NB4 (cell line): ENCODE data around the gene TMEM82.

Experiments used
- MYC ChIP-seq: IDR thresholded peaks from 2 replicates; pipeline ENCODE4 v1.6.1; 2011; ENCODE audit warnings: low read depth, low read length
- POLR2A ChIP-seq: IDR thresholded peaks from 2 replicates; pipeline ENCODE4 v1.6.1; 2011; ENCODE audit warnings: mild to moderate bottlenecking; ENCODE audit not compliant: insufficient read length; ENCODE audit errors: extremely low read depth
- TF ChIP-seq, protein P1 (sequence below): IDR thresholded peaks from one replicate; pipeline ENCODE4 v1.5.1; 2012; ENCODE audit warnings: low read depth, low read length
- TF ChIP-seq, protein P2 (sequence below): IDR thresholded peaks from 2 replicates; pipeline ENCODE4 v1.6.1; 2011; ENCODE audit warnings: low read depth, low read length

DNA sequence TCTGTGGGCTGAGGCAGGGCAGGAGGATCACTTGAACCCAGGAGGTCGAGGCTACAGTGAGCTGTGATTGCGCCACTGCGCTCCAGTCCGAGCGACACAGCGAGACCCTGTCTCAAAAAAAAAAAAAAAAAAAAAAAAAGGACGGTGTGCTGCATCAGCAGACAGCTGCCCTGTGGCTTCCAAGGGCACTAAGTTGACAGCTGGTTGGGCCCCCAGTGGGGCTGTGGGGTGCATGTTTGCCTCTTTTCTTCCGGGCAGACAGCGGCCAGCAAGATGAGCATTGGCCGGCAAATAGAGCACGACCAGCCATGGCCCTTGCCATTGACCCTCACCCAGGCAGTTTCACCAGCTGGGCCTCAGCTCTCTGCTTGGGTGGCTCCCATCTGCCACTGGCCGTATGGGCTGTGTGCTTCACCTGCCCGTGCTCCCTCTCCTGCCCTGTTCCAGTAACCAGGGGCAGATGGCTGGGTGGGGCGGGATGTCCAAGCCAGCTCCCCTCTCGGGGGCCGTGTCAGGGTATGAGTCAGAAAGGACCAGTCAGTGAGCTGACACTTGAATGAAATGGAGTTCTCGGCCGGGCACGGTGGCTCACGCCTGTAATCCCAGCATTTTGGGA, 18.6 kb upstream of the TMEM82 start:
- TF ChIP-seq POLR2A (no peak), MYC (no peak)
- TF ChIP-seq, protein P1, sequence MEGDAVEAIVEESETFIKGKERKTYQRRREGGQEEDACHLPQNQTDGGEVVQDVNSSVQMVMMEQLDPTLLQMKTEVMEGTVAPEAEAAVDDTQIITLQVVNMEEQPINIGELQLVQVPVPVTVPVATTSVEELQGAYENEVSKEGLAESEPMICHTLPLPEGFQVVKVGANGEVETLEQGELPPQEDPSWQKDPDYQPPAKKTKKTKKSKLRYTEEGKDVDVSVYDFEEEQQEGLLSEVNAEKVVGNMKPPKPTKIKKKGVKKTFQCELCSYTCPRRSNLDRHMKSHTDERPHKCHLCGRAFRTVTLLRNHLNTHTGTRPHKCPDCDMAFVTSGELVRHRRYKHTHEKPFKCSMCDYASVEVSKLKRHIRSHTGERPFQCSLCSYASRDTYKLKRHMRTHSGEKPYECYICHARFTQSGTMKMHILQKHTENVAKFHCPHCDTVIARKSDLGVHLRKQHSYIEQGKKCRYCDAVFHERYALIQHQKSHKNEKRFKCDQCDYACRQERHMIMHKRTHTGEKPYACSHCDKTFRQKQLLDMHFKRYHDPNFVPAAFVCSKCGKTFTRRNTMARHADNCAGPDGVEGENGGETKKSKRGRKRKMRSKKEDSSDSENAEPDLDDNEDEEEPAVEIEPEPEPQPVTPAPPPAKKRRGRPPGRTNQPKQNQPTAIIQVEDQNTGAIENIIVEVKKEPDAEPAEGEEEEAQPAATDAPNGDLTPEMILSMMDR, result no peak
- TF ChIP-seq, protein P2, sequence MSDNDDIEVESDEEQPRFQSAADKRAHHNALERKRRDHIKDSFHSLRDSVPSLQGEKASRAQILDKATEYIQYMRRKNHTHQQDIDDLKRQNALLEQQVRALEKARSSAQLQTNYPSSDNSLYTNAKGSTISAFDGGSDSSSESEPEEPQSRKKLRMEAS, result no peak
